Left lung (tissue), 10 donors: ENCODE data around the gene TFPT. TPM values are rescaled to one million over a fixed set of nuclear protein-coding genes. Genes with fewer than 3 reads are reported as not detected.

Experiments used
- ATAC-seq: fragments of 200-7000 bp; cut with Tn5 transposase; one replicate; pipeline ENCODE4 v1.9.1; 2020; ENCODE audit warnings: moderate library complexity
- DNase-seq, 4 donors: peaks; one replicate each; pipeline ENCODE4 v3.0.0-alpha.2; 2013 to 2020
- H3K27ac ChIP-seq, 2 donors: fragments of 200-600 bp; sonication (generic) in 1 of 2; one replicate each; pipeline versions ENCODE4 v1.5.0 to v1.8.0; 2020 to 2021
- H3K27me3 ChIP-seq, 2 donors: fragments of 200-600 bp; sonication (generic) in 1 of 2; one replicate each; pipeline versions ENCODE4 v1.5.0 to v1.8.0; 2020 to 2021
- H3K36me3 ChIP-seq, 2 donors: fragments of 200-600 bp; sonication (generic) in 1 of 2; one replicate each; pipeline versions ENCODE4 v1.5.0 to v1.8.0; 2020 to 2021
- H3K4me1 ChIP-seq, 2 donors: fragments of 200-600 bp; one replicate each; pipeline ENCODE4 v1.8.0; 2021
- H3K4me3 ChIP-seq, 2 donors: fragments of 200-600 bp; sonication (generic) in 1 of 2; one replicate each; pipeline versions ENCODE4 v1.5.0 to v1.8.0; 2020 to 2021; ENCODE audit warnings: mild to moderate bottlenecking in 1 of 2
- H3K9me3 ChIP-seq, 2 donors: fragments of 200-600 bp; sonication (generic) in 1 of 2; one replicate each; pipeline versions ENCODE4 v1.5.0 to v1.8.0; 2020 to 2021
- intact Hi-C, 2 donors: fragments of 100-400 bp; cut with DNase I; formaldehyde crosslinking; loops; one replicate each; pipeline versions ENCODE4 v1.11.2 to v1.14.2; 2022
- polyA plus RNA-seq, 6 donors: library from polyadenylated mRNA; unstranded; fragments of 120-200 nt; gene quantifications; one replicate each; pipeline ENCODE4 v1.2.1, GENCODE V29; 2013; ENCODE audit not compliant: insufficient read length in 6 of 6
- total RNA-seq, 2 donors: library from RNA; stranded (reverse); fragmentation: NEBNext Ultra II Directional; extraction: Animal tissue kit (Norgen Biotek cat#: 25700); gene quantifications; one replicate each; pipeline ENCODE4 v1.2.1, GENCODE V29; 2021
- TF ChIP-seq, protein P1 (sequence below), 2 donors: fragments of 200-600 bp; sonication (generic) in 1 of 2; IDR thresholded peaks; one replicate each; pipeline versions ENCODE4 v1.5.0 to v1.8.0; 2021; ENCODE audit warnings: antibody characterized with exemption in 2 of 2
- donor health status: DM: no; HTN: yes; CAD: no.
- donor health status: DM: no; HTN: no; CAD: no.

TFPT gene
- total and polyA plus RNA-seq, 8 donors: 14.3 to 19.9 (median 18.6) TPM

DNA sequence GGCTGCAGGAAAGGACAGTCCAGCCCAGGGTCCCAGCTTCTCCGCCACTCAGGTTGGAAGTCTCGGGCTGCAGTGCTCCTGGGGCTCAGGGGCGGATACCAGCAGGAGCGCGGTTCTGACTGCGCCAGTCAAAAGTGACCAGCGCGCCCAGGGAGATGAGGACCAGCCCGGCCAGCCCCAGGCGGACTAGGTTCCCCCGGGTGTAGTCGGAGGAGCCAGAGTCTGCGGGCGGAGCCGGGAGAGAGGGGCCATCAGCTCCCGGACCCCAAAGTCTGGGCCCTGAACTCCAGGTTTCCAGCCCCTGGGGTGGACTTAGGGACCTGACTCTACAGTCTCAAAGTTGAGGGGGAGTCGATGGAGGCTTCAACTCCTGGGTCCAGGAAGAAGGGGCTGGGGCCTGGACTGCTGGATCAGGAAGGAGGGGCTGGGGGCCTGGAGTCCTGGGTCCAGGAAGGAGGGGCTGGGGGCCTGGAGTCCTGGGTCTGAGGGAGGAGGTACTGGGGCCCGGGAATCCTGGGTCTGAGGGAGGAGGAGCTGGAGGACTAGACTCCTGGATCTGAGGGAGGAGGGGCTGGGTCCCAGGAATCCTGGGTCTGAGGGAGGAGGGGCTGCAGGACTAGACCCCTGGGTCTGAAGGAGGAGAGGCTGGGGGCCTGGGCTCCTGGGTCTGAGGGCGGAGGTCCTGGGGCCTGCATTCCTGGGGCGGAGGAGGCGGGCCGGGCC lies 20.2 kb downstream of the TFPT start:
- Histone ChIP-seq H3K4me3 (peak overlapping the region in 1 of 2 donors; percentile 36), H3K36me3 (peaks cover 0 to 15% of the 10 kb centered on the region in 2 donors), H3K9me3 (no peaks in the 10 kb centered on the region), H3K27me3 (peaks cover 0 to 48% of the 10 kb centered on the region in 2 donors), H3K4me1 (peaks cover 6 to 37% of the 10 kb centered on the region in 2 donors), H3K27ac (no peak overlapping the region)
- ATAC-seq (no peak), DNase-seq (peak in 1 of 4 donors; percentile 71)
- TF ChIP-seq, protein P1, sequence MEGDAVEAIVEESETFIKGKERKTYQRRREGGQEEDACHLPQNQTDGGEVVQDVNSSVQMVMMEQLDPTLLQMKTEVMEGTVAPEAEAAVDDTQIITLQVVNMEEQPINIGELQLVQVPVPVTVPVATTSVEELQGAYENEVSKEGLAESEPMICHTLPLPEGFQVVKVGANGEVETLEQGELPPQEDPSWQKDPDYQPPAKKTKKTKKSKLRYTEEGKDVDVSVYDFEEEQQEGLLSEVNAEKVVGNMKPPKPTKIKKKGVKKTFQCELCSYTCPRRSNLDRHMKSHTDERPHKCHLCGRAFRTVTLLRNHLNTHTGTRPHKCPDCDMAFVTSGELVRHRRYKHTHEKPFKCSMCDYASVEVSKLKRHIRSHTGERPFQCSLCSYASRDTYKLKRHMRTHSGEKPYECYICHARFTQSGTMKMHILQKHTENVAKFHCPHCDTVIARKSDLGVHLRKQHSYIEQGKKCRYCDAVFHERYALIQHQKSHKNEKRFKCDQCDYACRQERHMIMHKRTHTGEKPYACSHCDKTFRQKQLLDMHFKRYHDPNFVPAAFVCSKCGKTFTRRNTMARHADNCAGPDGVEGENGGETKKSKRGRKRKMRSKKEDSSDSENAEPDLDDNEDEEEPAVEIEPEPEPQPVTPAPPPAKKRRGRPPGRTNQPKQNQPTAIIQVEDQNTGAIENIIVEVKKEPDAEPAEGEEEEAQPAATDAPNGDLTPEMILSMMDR (IDR thresholded peaks at IDR 0.05): no peak
- intact Hi-C loops: no loop called here

DNA sequence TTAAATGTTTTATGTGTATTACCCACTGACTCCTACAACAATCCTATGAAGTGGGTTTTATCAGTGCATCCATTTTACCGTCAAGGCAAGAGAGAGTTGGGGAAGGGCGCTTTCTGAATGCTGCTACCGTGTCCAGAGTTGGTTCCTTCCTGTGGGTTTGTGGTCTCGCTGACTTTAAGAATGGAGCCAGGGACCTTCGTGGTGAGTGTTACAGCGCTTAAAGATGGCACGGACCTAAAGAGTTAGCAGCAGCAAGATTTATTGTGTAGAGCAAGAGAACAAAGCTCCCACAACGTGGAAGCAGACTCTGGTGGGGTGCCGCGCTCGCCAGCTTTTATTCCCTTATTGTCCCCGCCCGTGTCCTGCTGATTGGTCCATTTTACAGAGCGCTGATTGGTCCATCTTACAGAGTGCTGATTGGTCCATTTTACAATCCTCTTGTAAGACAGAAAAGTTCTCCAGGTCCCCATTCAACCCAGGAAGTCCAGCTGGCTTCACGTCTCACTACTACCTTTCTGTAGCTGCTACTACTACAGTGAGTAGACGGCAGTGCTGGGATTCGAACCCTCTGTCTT lies 20.9 kb downstream of the TFPT start:
- Histone ChIP-seq H3K36me3 (peaks cover 0 to 15% of the 10 kb centered on the region in 2 donors), H3K27ac (no peak overlapping the region), H3K4me3 (no peak overlapping the region), H3K4me1 (peaks cover 6 to 37% of the 10 kb centered on the region in 2 donors), H3K27me3 (peaks cover 0 to 56% of the 10 kb centered on the region in 2 donors), H3K9me3 (no peaks in the 10 kb centered on the region)
- TF ChIP-seq, protein P1 (IDR thresholded peaks at IDR 0.05): no peak
- DNase-seq: no peak
- intact Hi-C loops: no loop called here
- no peak for ATAC-seq

DNA sequence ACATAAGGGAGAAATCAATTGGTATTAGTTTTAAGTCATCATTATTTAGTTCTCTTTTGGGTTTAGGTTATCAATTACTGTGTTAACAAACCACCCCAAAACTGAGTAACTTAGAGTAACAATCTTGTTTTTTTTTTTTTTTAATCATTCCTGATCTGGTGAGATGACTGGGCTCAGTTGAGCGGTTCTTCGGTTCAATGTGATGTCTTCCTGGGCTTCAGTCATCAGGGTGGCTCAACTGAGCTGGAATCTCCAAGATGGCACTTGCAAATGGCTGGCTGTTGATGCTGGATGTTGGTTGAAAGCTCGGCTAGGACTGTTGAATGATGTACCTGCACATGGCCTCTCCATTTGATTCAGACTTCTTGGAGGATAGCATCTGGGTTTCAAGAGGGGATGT lies 31.0 kb downstream of the TFPT start:
- H3K27me3 ChIP-seq: peaks cover 0 to 1% of the 10 kb centered on the region in 2 donors
- peaks cover 0 to 11% of the 10 kb centered on the region in 2 donors for H3K4me1 ChIP-seq
- no peak overlapping the region for H3K27ac ChIP-seq
- DNase-seq: no peak
- no peak overlapping the region for H3K4me3 ChIP-seq
- intact Hi-C loops: no loop called here
- no peak for ATAC-seq
- no peaks in the 10 kb centered on the region for H3K36me3 ChIP-seq
- TF ChIP-seq, protein P1 (IDR thresholded peaks at IDR 0.05): no peak
- peaks cover 0 to 12% of the 10 kb centered on the region in 2 donors for H3K9me3 ChIP-seq

DNA sequence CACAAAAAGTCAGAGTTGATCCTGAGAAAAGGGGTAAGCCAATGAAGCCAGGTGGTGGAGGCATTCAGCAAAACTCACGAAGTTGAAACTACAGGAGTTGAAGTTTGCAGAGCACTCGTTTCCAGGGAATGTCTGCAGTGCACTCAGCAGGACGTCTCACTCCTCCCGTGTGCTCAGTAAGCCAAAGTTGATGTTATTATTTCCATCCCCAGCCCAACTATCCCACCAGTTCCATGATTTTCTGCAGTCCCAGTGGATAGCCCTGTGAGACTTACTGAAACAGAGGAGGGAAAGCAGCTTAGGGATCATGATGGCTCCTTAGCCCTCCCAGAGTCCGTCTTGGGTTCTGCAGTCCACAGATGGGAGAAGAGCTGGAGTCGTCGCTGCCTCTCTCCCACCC lies 34.4 kb downstream of the TFPT start, which contains the start of gene TARM1:
Gene TARM1 (minus strand): TSS at position 334 of the 400 bp plus-strand sequence. CDS start 25 bp downstream, at position 309.
- Histone ChIP-seq H3K27me3 (no peaks in the 10 kb centered on the region), H3K36me3 (no peaks in the 10 kb centered on the region), H3K27ac (peak within 1 kb of the TSS in 1 of 2 donors; percentile 48), H3K4me3 (no peak within 1 kb of the TSS), H3K9me3 (peaks cover 0 to 12% of the 10 kb centered on the region in 2 donors), H3K4me1 (peaks cover 0 to 25% of the 10 kb centered on the region in 2 donors)
- no peak for ATAC-seq
- no peak for DNase-seq
- intact Hi-C loops: no loop called here
- TF ChIP-seq, protein P1 (IDR thresholded peaks at IDR 0.05): no peak

DNA sequence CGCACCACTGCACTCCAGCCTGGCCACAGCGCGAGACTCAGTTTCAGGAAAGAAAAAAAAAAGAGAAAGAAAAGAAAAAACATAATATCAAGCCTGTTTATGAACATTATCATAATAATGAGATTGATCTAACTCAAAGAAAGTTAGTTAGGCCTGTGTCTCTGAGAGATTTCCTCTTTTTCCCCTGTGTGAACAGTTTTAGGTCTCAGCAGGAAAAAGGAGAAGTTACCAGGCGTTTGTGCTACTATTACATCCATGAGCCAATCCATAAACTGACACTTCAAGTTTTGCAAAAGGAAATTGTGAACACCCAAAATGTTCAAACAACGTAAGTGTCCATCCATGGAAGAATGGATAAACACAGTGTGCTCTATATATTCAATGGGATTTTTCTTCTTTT lies 38.1 kb downstream of the TFPT start:
- no peak for ATAC-seq
- TF ChIP-seq, protein P1 (IDR thresholded peaks at IDR 0.05): no peak
- intact Hi-C loops: no loop called here

More for the DNA sequence above, 38.1 kb downstream of the TFPT start:
- Histone ChIP-seq H3K4me3 (no peak overlapping the region), H3K9me3 (peaks cover 0 to 6% of the 10 kb centered on the region in 2 donors), H3K27me3 (no peaks in the 10 kb centered on the region), H3K4me1 (peaks cover 0 to 25% of the 10 kb centered on the region in 2 donors), H3K36me3 (no peaks in the 10 kb centered on the region), H3K27ac (peak overlapping the region in 1 of 2 donors; percentile 38)
- DNase-seq: no peak
